Measurements from ENCODE around the gene MRC1.

Gene MRC1

GRCh38 chr10:17811146-17811865, 2.2 kb downstream of the MRC1 start:
- Histone ChIP-seq H3K9ac (ENCODE audit: low read depth, low read length, poor library complexity, severe bottlenecking) (no peak overlapping the region), H3K4me3 (ENCODE audit: low read length, poor library complexity, severe bottlenecking) (no peak overlapping the region), H3K9me2 (replicated peaks; ENCODE audit: low read depth, low read length) (no peaks in the 10 kb centered on the region), H3K9me3 (ENCODE audit: insufficient read depth, low read depth, low read length) (no peaks in the 10 kb centered on the region), H2AFZ (ENCODE audit: low read length) (no peak overlapping the region), H3K79me2 (ENCODE audit: insufficient read depth, low read length) (no peaks in the 10 kb centered on the region), H3K4me1 (ENCODE audit: insufficient read depth, low read length, poor library complexity, severe bottlenecking) (peaks cover 4% of the 10 kb centered on the region), H3K27me3 (ENCODE audit: insufficient read depth, low read length, poor library complexity, severe bottlenecking) (no peaks in the 10 kb centered on the region), H4K20me1 (ENCODE audit: insufficient read depth, low read length, poor library complexity, severe bottlenecking) (no peaks in the 10 kb centered on the region), H3K4me2 (ENCODE audit: low read depth, low read length, poor library complexity, severe bottlenecking) (no peak overlapping the region), H3F3A (ENCODE audit: low read depth) (no peaks in the 10 kb centered on the region), H3K36me3 (ENCODE audit: insufficient read depth, low read length) (no peaks in the 10 kb centered on the region)
- no peak for TF ChIP-seq EZH2phosphoT487 (IDR thresholded peaks at IDR 0.05; ENCODE audit: borderline replicate concordance)
- TF ChIP-seq CTCF (conservative IDR thresholded peaks at IDR 0.05; ENCODE audit: low read length): no peak

DNA sequence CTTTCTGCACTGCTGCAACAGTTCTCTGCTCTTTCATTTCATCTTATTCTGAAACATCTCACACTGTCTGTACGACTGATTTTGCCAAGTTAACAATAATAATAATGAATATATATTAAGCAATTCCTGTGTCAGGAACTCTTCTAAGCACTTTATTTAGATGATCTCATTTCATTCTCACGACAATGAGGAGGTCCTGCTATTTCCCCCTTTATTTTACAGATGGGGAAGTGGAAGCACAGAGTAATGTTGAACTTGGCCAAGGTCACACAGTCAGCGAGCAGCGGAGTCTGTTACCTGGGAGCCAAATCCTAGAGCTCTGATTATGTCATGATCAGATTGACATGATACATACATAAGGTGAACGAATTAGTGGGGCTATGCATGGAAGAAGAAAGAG, 5.8 kb downstream of the MRC1 start:
- no peak overlapping the region for H3K4me2 ChIP-seq (ENCODE audit: low read depth, low read length, poor library complexity, severe bottlenecking)
- no peak overlapping the region for H3K4me3 ChIP-seq (ENCODE audit: low read length, poor library complexity, severe bottlenecking)
- no peak overlapping the region for H3K9ac ChIP-seq (ENCODE audit: low read depth, low read length, poor library complexity, severe bottlenecking)
- no peaks in the 10 kb centered on the region for H3K9me2 ChIP-seq (replicated peaks; ENCODE audit: low read depth, low read length)
- no peaks in the 10 kb centered on the region for H3K4me1 ChIP-seq (ENCODE audit: insufficient read depth, low read length, poor library complexity, severe bottlenecking)
- H3K79me2 ChIP-seq (ENCODE audit: insufficient read depth, low read length): no peaks in the 10 kb centered on the region
- H2AFZ ChIP-seq (ENCODE audit: low read length): no peak overlapping the region
- H3F3A ChIP-seq (ENCODE audit: low read depth): no peaks in the 10 kb centered on the region
- H3K9me3 ChIP-seq (ENCODE audit: insufficient read depth, low read depth, low read length): no peaks in the 10 kb centered on the region
- no peak for TF ChIP-seq EZH2phosphoT487 (IDR thresholded peaks at IDR 0.05; ENCODE audit: borderline replicate concordance)
- no peak for TF ChIP-seq CTCF (conservative IDR thresholded peaks at IDR 0.05; ENCODE audit: low read length)
- H3K27me3 ChIP-seq (ENCODE audit: insufficient read depth, low read length, poor library complexity, severe bottlenecking): no peaks in the 10 kb centered on the region
- H4K20me1 ChIP-seq (ENCODE audit: insufficient read depth, low read length, poor library complexity, severe bottlenecking): no peaks in the 10 kb centered on the region
- H3K36me3 ChIP-seq (ENCODE audit: insufficient read depth, low read length): no peaks in the 10 kb centered on the region

DNA sequence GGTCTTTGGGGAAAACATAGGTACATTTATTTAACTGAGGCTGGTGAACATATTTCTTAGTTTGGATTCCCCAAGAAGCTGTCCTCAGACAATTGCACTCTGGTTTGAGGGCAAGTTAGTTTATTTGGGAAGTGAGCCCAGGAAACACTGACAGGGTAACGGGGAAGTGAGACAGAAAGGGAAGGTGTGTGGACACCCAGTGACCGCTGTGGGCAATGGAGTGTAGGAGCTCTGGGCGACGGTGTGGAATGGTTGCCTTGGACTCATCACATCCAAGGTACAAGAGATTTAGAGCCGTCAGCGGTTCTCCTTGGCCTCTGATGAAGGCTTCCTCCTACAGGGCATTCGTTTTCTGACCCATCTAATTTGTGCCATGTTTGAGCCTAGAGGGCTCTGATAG, 7.1 kb downstream of the MRC1 start:
- Histone ChIP-seq H3F3A (ENCODE audit: low read depth) (no peaks in the 10 kb centered on the region), H3K79me2 (ENCODE audit: insufficient read depth, low read length) (no peaks in the 10 kb centered on the region), H3K27me3 (ENCODE audit: insufficient read depth, low read length, poor library complexity, severe bottlenecking) (no peaks in the 10 kb centered on the region), H3K9me3 (ENCODE audit: insufficient read depth, low read depth, low read length) (no peaks in the 10 kb centered on the region), H4K20me1 (ENCODE audit: insufficient read depth, low read length, poor library complexity, severe bottlenecking) (no peaks in the 10 kb centered on the region), H3K9ac (ENCODE audit: low read depth, low read length, poor library complexity, severe bottlenecking) (no peak overlapping the region), H3K4me1 (ENCODE audit: insufficient read depth, low read length, poor library complexity, severe bottlenecking) (no peaks in the 10 kb centered on the region), H3K9me2 (replicated peaks; ENCODE audit: low read depth, low read length) (no peaks in the 10 kb centered on the region), H3K36me3 (ENCODE audit: insufficient read depth, low read length) (no peaks in the 10 kb centered on the region), H3K4me3 (ENCODE audit: low read length, poor library complexity, severe bottlenecking) (no peak overlapping the region), H3K4me2 (ENCODE audit: low read depth, low read length, poor library complexity, severe bottlenecking) (no peak overlapping the region), H2AFZ (ENCODE audit: low read length) (no peak overlapping the region)
- TF ChIP-seq CTCF (conservative IDR thresholded peaks at IDR 0.05; ENCODE audit: low read length) (no peak), EZH2phosphoT487 (IDR thresholded peaks at IDR 0.05; ENCODE audit: borderline replicate concordance) (no peak)

Measured in Loucy (cell line).